Measurements from ENCODE around the gene UGGT2. TPM values are rescaled to one million over a fixed set of nuclear protein-coding genes. Genes with fewer than 3 reads are reported as not detected.

Gene UGGT2
- polyA plus RNA-seq, 2 of the 4 experiments (the other 2 are of a cell fraction) = 10.3 to 27.9 TPM

GRCh38 chr13:95752677-95753076 lies 300.5 kb downstream of the UGGT2 start:
- FAIRE-seq = no peak
- ATAC-seq = no peak
- H3K27ac ChIP-seq = no peak overlapping the region
- no peak overlapping the region for H3K4me3 ChIP-seq
- TF ChIP-seq ZC3H11A (IDR thresholded peaks at IDR 0.05) (no peak), EP300 (IDR thresholded peaks at IDR 0.05) (no peak), KDM1A (IDR thresholded peaks at IDR 0.05; ENCODE audit: low read depth) (no peak), CEBPB (IDR thresholded peaks at IDR 0.05) (no peak), HOXA7 (CRISPR knock-in tag; IDR thresholded peaks at IDR 0.05) (no peak), HMGXB4 (CRISPR knock-in tag; IDR thresholded peaks at IDR 0.05; ENCODE audit: borderline replicate concordance) (no peak), REST (IDR thresholded peaks at IDR 0.05) (no peak), KDM5A (IDR thresholded peaks at IDR 0.05) (no peak), ESRRA (IDR thresholded peaks at IDR 0.05; ENCODE audit: borderline replicate concordance, low read length) (no peak), HOXB5 (CRISPR knock-in tag; IDR thresholded peaks at IDR 0.05) (no peak), RCOR1 (IDR thresholded peaks at IDR 0.05; ENCODE audit: low read depth, low read length) (no peak), BCL3 (IDR thresholded peaks at IDR 0.05) (no peak), HDAC2 (IDR thresholded peaks at IDR 0.05) (no peak), ZSCAN20 (CRISPR knock-in tag; IDR thresholded peaks at IDR 0.05) (no peak), RARB (CRISPR knock-in tag; IDR thresholded peaks at IDR 0.05) (no peak), NPAS2 (CRISPR knock-in tag; IDR thresholded peaks at IDR 0.05; ENCODE audit: borderline replicate concordance) (no peak), ZFP36 (IDR thresholded peaks at IDR 0.05; ENCODE audit: borderline replicate concordance, partially characterized antibody) (no peak)
- 0 out of 3 replicates have a peak, but pooled peaks cover 4% of the 10 kb centered on the region for H3K4me1 ChIP-seq
- CTCF ChIA-PET = no interaction called here
- 89% methylated on average over 2 of the region's 2 CpGs for WGBS (ENCODE audit: missing lambda C conversion rate)
- no peak for DNase-seq (ENCODE audit: low read depth in 1 of 2, low spot score in 1 of 2)
- no peaks in the 10 kb centered on the region for H3K9me3 ChIP-seq
- H3K4me2 ChIP-seq = no peak overlapping the region
- POLR2A ChIA-PET = no interaction called here

Small RNA genes lying within 50 kb of the gene (small RNA-seq; reads per million reads assigned to genes)
- gene HMGN1P24 = 0 reads per million in 6 experiments

Other genes with a start within 250 kb of the UGGT2 start
- not detected in 2 replicates for gene HS6ST3, start 36.7 kb upstream of the UGGT2 start, polyA plus RNA-seq (2011; rRNA removed)
- not detected in 3 replicates for gene HS6ST3, start 36.7 kb upstream of the UGGT2 start, polyA plus RNA-seq (2017; fragmentation: RNase III; extraction: RNeasy Plus Mini Kit Qiagen cat#74134 plus additional on column Dnase treatment)

Data from A549 (cell line).